Lung (tissue), 12 donors: Measurements from ENCODE around the gene HMGXB3. TPM values are rescaled to one million over a fixed set of nuclear protein-coding genes. Genes with fewer than 3 reads are reported as not detected.

ENCODE experiments used
- ATAC-seq: fragments of 200-7000 bp; cut with Tn5 transposase; one replicate; pipeline ENCODE4 v1.9.1; 2020; ENCODE audit warnings: moderate number of reproducible peaks; ENCODE audit not compliant: insufficient read depth, low FRiP score
- DNase-seq, 3 donors: peaks; one replicate each; pipeline ENCODE4 v3.0.0-alpha.2; 2013 to 2017
- H3K27ac ChIP-seq, 2 donors: one replicate each; pipeline ENCODE4 v1.5.1; 2013; ENCODE audit warnings: mild to moderate bottlenecking in 2 of 2, moderate library complexity in 2 of 2, control low read depth in 1 of 2, inconsistent platforms in 1 of 2, low read depth in 1 of 2, low read length in 1 of 2
- H3K27me3 ChIP-seq, 3 donors: one replicate each; pipeline ENCODE4 v1.5.1; 2013; ENCODE audit warnings: low read length in 2 of 3; ENCODE audit not compliant: control insufficient read depth in 3 of 3, insufficient read depth in 3 of 3
- H3K36me3 ChIP-seq, 4 donors: one replicate each; pipeline ENCODE4 v1.5.1; 2013; ENCODE audit warnings: low read length in 4 of 4, mild to moderate bottlenecking in 1 of 4, moderate library complexity in 1 of 4; ENCODE audit not compliant: control insufficient read depth in 4 of 4, insufficient read depth in 4 of 4
- H3K4me1 ChIP-seq, 5 donors: one replicate each; pipeline ENCODE4 v1.5.1; 2013; ENCODE audit warnings: low read length in 5 of 5, mild to moderate bottlenecking in 2 of 5, moderate library complexity in 1 of 5; ENCODE audit not compliant: control insufficient read depth in 5 of 5, insufficient read depth in 5 of 5
- H3K4me3 ChIP-seq: one replicate; pipeline ENCODE4 v1.5.1; 2013; ENCODE audit warnings: mild to moderate bottlenecking, control low read depth, moderate library complexity
- H3K9ac ChIP-seq, 2 donors: one replicate each; pipeline ENCODE4 v1.5.1; 2013; ENCODE audit warnings: low read length in 2 of 2, control low read depth in 1 of 2; ENCODE audit not compliant: insufficient read depth in 1 of 2
- H3K9me3 ChIP-seq, 4 donors: one replicate each; pipeline ENCODE4 v1.5.1; 2013; ENCODE audit warnings: low read length in 3 of 4, mild to moderate bottlenecking in 1 of 4, moderate library complexity in 1 of 4; ENCODE audit not compliant: control insufficient read depth in 4 of 4, insufficient read depth in 3 of 4
- CTCF ChIP-seq: IDR thresholded peaks from 2 replicates; pipeline ENCODE4 v1.5.1; 2012; ENCODE audit warnings: mild to moderate bottlenecking; ENCODE audit errors: control extremely low read depth, extremely low read depth
- whole genome bisulfite sequencing, 2 donors: extraction: QIAGEN DNeasy Blood & Tissue Kit; methylation state at CpG; one replicate each; pipeline ENCODE4 v1.1.7; 2013; 5-methylcytosine and 5-hydroxymethylcytosine counted together
- polyA plus RNA-seq, 2 donors: library from polyadenylated mRNA; stranded (reverse); fragments of 200-250 nt; gene quantifications; one replicate each; pipeline ENCODE4 v1.2.1, GENCODE V29; 2013
- total RNA-seq, 2 donors: library from RNA; depleted of rRNA in 1 of 2; stranded (reverse); fragments of >200 nt in 1 of 2; gene quantifications; one replicate each; pipeline ENCODE4 v1.2.1, GENCODE V29; 2014 to 2021
- donor health status: control.
- donor health status: control.
- donor health status: Bipolar disorder and iron deficiency.
- donor health status: healthy.
- donor health status: DM: yes; HTN: yes; CAD: no.

The HMGXB3 gene
- total and polyA plus RNA-seq, 4 donors, result 22.3 to 42.3 (median 30.8) TPM

DNA sequence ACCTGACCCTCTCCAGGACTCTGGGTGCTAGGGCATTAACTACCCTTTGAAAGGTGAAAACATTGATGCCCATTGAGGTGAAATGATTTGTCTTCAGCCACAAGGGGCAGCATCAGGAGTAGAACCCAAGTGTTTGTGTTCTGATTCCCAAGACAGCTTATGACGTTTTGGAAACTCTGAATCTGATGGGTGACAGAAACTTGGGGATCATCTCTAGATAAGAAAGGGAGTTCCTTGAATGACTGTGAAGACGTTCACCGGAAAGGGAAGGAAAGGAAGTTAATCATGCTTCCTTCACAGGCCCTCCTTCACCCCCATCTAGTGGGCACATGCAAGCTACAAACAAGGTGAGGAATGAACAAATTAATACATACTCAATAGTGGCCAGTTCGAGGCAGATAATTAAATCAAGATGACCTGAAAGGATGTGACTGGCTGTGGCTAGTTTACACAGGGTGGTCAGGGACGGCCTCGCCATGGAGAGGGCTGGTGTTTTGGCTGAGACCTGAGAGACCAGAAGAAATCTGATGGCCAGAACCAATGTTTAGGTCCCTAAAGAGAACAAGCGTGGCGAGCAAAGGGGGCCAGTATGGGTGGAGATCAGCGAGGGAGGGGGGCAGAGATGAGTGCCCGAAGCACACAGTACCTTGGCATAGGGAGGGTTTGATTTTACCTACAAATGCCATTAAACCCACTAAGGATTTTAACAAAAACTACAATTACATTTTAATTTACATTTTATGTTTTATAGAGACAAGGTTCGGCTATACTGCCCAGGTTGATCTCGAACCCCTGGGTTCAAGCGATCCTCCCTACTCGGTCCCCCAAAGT, 40.9 kb upstream of the HMGXB3 start:
- 31 to 32% methylated on average over 14 of the region's 14 CpGs for WGBS, 2 donors
- Histone ChIP-seq H3K27me3 (no peaks in the 10 kb centered on the region), H3K4me3 (no peak overlapping the region), H3K9me3 (no peaks in the 10 kb centered on the region), H3K27ac (peak overlapping the region; percentile 91 to 94), H3K9ac (peak overlapping the region; percentile 41 to 86), H3K36me3 (no peaks in the 10 kb centered on the region), H3K4me1 (peaks cover 5 to 14% (median 6%) of the 10 kb centered on the region in 5 donors)
- ATAC-seq, result no peak
- peak in 2 of 3 donors; percentile 56 to 65 for DNase-seq
- TF ChIP-seq CTCF, result peak; percentile 9

- H3K4me3 ChIP-seq, result peak within 1 kb of the TSS; percentile 68
- H3K27ac ChIP-seq, result peak within 1 kb of the TSS; percentile 91 to 94
- ATAC-seq (peak; percentile 99), DNase-seq (peak; percentile 98 to 99 (median 98))
- 0% methylated on average over 78 to 84 of the region's 84 CpGs for WGBS, 2 donors
- no peaks in the 10 kb centered on the region for H3K27me3 ChIP-seq
- peak within 1 kb of the TSS; percentile 41 to 86 for H3K9ac ChIP-seq
- H3K9me3 ChIP-seq, result no peaks in the 10 kb centered on the region
- H3K36me3 ChIP-seq, result no peaks in the 10 kb centered on the region
- H3K4me1 ChIP-seq, result peaks cover 5 to 14% (median 6%) of the 10 kb centered on the region in 5 donors
- no peak for TF ChIP-seq CTCF
Observed at GRCh38 chr5:149960272-149961185, 40.0 kb upstream of the HMGXB3 start, which contains the start of gene SLC26A2. SLC26A2 (plus strand) TSS chr5:149960758; CDS start chr5:149977653, 16,895 bp downstream.

- TF ChIP-seq CTCF, result no peak
- H3K27me3 ChIP-seq, result no peaks in the 10 kb centered on the region
- whole genome bisulfite sequencing, 2 donors, result 14% methylated on average over 23 of the region's 23 CpGs
- H3K9ac ChIP-seq, result peak overlapping the region in 1 of 2 donors; percentile 53
- DNase-seq (peak in 1 of 3 donors; percentile 14), ATAC-seq (no peak)
- H3K4me3 ChIP-seq, result peak overlapping the region; percentile 68
- H3K27ac ChIP-seq, result peak overlapping the region; percentile 79 to 84
- H3K4me1 ChIP-seq, result peaks cover 5 to 14% (median 6%) of the 10 kb centered on the region in 5 donors
- H3K36me3 ChIP-seq, result no peaks in the 10 kb centered on the region
- no peaks in the 10 kb centered on the region for H3K9me3 ChIP-seq
Observed at GRCh38 chr5:149961186-149961685, 39.3 kb upstream of the HMGXB3 start.
